T1000 (cell line): ENCODE data around the gene CACNA1C.

Source experiments
- DNase-seq: peaks from one replicate; lab custom pipeline; 2025; ENCODE audit warnings: mixed read lengths; lab: John Stamatoyannopoulos, UW

CACNA1C gene

DNA sequence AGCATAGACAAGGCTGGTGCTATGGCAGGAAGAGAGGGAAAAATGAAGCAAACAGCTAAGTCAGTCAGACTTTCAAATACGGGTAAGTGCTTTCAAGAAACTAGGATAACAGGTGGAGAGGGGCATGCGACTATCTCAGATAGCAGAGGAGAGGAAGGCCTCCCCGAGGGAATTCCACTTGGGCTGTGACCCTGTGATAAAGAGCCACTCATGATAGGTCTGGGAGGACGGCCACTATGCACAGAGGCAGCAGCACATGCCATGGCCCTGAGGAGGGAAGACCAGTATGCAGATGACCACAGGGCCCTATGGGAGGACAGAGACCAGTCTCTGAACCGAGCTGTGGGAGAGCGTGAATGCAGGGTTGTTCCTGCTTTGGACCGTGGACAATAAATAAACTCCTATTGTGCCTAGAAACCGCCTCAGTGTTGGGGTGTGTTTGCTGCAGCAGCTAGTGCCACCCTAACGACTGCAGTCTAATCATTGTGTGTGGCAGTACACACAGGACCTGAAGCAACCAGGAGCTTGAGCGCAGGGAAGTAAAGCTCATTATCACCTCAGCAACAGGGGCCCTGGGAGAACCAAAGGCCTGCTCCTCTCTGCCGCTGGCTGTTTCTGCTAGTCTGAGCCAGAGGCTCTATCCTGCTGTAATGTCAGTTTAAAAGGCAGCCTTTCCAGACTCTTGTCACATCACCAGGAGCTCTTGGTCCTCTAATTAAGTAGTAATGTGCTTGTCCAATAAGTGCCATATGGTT, 119.1 kb downstream of the CACNA1C start:
- no peak for DNase-seq

DNA sequence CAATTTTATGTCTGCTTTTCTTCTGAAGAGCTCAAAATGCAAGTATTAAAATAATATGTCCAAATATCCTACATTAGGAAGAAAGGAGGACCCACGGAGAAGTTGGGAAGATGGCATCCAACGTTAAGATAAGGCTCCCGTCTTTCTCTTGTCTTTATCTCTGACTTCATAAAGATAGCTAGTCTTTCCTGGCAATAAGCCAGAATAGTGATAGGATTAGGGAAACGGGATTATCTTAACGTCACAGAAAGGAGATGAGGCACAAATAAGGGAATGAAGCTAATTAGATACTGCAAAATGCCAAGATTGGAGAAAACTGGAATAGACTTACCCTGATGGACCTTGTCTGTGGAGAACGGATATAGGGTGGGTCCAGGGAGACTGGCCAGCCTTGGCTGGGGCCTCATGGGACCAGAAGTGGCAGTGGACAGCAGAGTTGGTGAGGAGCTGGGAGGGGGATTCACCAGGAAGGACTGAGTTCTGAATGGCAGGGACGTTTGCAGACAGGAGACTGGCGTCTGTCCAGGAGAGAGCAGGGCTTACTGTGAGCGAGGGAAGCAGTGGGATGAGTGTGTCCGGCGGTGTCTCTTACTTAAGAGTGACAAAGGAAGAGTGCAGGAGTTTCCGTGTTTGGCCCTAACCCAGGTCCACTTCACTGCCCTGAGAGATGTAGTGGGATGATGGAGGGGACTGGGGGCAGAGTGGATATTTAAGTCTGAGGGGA, 119.9 kb downstream of the CACNA1C start:
- DNase-seq, result no peak

DNA sequence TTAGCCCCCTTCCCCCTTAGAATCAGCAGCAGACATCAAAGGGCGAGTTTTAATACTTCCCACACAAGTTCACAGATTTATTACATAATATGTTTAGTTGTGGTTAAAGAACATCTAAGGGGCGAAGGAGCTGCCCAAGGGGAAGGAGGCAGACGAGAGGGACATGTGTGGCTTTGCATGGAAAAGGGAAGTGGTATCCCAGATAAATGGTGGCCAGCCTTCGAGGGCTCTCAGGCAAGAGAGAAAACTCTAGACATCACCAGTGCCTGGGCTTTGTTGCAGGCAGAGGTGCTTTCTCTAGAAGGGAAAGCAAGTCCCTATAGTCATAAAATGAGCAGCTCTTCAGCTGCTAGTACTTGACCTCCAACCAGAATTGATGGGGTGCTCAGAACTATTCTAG, 121.2 kb downstream of the CACNA1C start:
- no peak for DNase-seq

DNA sequence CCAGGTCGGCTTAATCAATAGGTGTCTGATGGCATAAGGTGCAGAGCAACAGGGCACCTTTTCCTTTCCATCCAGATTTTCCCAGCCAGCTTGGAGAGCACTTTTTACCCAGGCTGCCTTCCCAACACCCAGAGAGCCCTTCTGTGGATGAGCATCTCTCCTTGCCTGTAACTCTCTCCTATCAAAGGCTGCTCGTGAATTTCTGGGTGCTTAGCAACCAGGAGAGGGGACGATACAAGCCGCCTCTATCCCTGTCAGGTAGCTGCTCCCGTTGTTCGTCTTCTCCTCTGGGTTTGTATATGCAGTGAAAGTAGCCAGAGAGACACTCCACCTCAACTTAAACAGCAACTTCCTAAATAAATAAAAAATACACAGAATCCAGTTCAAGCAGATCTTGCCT, 124.2 kb downstream of the CACNA1C start:
- DNase-seq, result no peak

DNA sequence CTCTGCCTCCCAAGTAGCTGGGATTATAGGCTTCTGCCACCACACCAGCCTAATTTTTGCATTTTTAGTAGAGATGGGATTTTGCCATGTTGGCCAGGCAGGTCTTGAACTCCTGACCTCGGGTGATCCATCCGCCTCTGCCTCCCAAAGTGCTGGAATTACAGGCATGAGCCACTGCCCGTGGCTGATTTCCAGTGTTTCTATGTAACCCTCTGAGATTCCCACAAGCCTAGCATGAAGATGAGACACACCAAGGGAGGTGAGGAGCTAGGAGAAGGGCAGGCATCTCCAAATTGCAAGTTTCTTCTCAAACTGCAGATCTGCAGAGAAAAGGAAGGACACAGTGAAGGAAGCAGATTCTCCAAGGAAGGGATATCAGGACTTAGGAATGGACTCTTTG, 125.0 kb downstream of the CACNA1C start:
- no peak for DNase-seq

- no peak for DNase-seq
These were observed 126.3 kb downstream of the CACNA1C start for GRCh38 chr12:2179058-2179457.

DNA sequence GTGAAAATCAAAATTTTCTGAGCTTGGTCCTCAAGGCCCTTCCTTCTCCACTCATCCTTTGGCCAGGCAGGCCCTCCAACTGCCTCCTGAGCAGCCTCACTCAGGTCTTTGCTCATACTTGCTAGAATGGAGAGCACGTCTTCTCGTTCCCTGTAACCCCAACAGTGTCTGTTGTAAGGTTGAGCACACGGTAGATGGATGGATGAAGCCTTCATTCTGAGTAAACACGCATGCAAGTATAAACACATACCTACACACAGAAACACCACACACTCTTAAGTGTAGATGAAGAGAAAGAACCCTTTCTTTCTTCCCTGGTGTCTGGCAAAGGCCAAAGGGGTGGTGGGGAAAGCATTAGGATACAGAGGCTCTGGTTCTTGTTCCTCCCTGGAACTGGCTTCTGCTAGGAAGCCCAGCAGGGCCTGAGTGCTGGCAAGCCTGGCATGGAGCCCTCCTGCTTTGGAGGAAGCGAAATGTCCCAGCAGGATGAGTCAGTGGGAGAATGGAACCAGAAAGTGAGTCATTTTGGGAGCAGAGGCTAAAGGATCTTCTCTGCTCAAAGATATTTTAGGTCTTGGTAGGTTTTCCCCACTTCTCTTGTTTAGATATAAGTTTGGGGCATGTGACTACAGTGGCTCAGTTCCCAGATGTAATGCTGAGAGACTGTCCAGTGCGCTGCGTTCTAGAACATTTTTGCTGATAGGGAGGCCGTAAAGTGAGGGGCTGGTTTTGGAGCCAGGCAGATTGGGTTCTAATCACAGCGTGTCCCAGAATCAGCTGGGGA, 127.4 kb downstream of the CACNA1C start:
- peak; percentile 83 for DNase-seq

GRCh38 chr12:2180737-2181082, 127.9 kb downstream of the CACNA1C start:
- no peak for DNase-seq

DNA sequence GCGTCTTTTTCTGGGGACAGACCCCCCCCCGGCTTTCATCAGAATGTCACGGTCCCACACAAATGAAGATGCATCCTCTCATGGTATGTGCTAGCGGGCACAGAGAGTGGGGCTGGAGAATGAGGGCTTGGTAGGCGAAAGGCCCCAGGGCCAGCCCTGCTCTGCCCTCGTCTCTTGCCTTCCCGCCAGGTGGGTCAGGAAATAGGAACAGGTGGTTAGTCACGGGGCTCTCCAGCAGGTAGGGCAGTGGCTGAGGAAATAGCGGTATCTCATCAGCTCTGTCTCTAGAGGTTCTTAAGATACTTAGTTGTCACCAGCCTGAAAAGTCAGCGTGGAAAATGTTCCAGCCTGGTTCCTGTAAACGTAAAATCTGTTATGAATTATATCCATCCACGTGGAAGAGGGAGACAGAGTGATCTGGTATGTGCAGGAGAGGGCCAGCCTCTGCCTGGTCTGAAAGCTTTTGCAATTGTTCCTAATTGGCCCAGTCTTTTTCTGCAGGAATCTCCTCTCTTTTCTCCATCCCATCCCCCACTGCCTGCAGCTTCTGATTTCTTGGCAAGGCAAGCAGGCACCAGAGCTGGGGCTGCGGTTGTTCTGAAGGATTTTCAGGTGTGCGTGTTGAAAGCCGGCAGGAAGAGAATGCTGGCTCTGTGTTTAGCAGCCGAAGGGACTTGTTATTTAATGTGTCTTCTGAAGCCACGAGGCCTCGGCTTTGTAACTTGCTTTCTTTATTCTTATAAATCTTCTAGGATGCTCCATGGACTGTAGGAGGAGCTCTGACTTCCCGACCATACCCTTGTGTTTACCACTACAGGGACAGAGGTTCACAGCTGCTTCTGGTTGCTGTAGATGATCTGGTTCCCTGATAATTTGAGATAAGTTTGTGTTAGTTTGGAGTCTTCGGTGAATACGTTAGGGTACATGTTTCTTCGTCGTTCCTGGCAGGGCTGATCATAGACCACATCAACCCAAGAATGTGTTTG, 131.1 kb downstream of the CACNA1C start:
- no peak for DNase-seq

DNA sequence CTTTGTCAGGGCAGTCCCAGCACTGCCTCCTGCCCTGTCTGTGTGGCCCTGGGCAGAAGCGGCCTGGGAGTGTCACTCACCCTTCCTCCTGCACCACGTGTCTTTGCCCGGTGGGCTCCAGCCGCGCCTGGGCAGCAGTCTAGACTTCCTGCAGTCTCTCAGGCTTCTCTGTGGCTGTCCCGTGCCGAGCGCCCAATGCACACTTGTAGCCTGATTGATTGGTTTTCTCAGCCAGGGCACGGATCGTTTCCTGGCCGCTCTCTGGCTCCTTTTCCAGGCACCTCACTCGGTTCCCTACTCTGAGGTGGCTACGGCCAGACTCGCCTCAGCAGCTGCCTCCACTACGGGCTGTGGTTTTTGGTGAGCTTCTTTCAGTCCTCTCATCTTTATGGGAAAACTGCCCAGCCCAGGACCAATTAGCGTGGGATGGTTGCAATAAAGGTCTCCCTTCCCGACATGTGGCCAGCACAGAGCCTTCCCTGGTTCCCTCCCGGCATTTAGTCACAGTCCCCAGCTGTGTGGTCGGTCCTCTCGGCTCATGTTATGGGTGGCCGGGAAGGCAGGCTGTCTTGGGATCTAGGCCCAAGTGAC, 133.1 kb downstream of the CACNA1C start:
- no peak for DNase-seq

DNA sequence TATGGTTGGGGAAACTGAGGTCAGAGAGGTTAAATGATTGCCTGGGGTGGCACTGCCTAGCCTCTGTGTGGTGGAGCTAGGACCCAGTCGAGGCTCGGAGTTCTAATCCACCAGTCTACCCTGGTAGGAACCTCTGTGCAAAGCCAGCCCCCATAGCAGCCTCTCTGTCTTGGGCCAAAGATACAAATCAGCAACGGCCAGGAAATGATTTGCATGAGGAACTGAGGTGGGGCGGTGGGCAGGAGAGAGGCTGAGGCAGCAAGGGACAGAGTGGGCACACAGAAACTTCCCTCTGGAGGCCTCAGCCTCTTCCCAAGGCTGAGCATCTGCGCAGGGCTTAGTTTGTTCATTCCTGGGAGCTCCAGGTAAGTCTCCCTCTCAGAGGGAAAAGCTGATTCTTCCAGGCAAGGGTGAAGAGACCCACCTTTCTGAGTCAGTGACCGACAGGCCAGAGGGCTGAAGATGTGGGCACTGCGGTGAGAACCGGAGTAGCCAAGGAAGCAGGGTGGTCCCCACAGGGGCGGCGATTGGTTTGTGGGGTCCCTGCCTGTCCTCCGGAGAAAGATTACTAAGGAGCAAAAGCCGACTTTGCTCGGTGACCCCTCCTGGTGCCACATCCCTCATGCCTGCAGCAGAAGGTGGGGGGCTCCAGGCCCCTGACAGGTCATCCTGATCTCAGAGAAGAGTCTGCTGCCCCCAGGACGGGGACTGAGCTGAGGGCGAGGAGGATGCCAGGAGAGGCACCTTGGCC, 134.6 kb downstream of the CACNA1C start:
- no peak for DNase-seq

DNA sequence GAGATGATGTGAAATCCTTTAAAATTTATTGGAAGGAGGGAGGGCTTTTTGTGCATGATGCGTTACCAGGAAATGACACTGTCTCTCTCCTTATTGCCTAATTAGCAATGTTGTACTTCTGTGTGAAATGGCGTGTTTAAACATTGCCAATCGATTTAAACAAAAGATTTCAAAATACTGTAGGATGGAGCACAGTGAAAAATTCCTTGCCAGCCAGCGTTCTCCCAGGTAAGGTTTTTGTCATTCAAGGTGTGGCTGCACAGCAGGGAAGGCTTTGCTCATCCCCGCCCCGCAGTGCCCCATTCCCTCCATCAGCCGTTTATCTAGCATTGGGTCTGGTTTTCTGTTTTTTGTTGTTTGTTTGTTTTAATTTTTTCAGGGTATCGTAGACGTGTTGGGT, 137.3 kb downstream of the CACNA1C start:
- DNase-seq, result no peak

- no peak for DNase-seq
These were observed 138.2 kb downstream of the CACNA1C start for GRCh38 chr12:2190896-2191533.

DNA sequence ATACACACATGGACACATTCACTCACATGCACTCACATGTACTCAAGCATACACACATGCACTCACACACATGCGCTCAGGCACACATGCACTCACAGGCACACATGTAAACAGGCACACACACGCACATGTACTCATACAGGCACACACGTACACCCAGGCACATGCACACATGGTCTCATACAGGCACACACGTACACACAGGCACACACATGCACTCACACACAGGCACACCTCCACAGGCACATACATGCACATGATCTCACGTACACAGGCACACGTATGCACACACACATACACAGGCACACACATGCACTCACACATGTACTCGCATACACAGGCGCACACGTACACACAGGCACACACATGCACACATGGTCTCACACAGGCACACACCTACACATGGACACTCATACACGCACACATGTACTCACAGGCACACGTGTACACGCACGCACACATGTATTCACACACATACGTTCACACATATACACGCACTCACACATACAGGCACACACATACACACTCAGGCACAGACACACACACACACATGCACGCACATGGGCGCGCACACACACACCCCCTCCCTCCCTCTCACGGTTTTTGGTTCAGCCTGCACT, 138.9 kb downstream of the CACNA1C start:
- no peak for DNase-seq

GRCh38 chr12:2192231-2192630, 139.4 kb downstream of the CACNA1C start:
- DNase-seq, result no peak

DNA sequence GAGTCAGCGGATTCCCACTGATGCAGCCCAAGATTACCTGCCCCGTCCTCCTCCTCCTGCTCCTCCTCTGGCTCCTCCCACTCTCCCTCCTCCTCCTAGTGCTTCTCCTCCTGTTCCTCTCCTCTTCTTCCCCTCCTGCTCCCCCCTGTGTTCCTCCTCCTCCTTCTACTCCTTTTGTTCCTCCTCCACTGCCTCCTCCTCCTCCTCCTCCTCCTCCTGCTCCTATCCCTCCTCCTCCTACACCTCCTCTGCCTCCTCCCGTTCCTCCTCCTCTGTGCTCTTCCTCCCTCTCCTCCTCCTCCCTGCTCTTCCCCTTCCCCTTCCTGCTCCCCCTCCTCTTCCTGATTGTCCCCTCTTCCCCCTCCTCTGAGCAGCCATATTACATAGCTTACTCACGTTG, 141.3 kb downstream of the CACNA1C start:
- DNase-seq, result no peak

DNA sequence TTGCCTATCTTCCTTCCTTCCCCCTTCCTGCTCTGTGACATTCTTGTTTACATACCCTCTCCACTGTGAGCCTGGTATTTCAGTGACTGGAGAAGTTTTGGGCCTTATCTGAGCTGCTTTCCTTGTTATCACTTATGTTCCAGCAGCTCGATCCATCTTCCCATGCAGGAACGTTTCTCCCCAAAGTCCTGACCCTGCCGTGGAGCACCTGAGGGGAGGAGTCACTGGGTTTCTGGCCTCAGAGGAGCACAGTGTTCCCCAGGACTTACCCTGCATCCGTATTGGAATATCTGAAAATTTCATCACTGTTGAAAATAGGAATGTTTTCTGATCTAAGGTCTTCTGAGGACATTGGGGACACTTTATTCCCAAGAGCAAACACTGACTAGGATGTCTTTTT, 141.8 kb downstream of the CACNA1C start:
- DNase-seq, result no peak

DNA sequence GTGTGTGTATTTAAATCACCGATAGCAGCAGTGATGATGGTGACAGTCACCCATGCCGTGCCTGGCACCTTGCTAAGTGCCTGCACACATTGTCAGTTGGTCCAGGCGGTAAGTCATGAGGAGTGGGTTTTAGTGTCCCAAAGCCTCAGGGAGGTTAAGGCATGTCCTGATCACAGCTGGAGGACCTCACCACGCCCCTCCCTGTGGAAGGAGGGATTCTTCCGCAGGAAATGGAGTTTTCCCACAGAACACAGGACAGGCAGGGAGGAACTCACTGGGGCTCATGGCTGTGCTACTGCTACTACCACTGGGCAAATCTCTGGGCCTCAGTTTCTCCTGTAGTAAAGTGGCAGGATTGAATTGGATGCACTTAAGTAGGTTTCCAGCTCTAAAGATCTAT, 142.3 kb downstream of the CACNA1C start:
- no peak for DNase-seq

- DNase-seq, result peak; percentile 65
These were observed 145.3 kb downstream of the CACNA1C start for GRCh38 chr12:2198005-2198501.
